HG03175 (cell line): ENCODE data around the gene EML6.

Experiments used
- ATAC-seq: cut with Tn5 transposase; IDR thresholded peaks from one replicate; pipeline ENCODE4 v1.9.1; 2021; ENCODE audit warnings: mild to moderate bottlenecking, moderate library complexity; ENCODE audit not compliant: unreplicated experiment

Gene EML6

GRCh38 chr2:54936766-54937165, 213.3 kb downstream of the EML6 start:
- no peak for ATAC-seq

DNA sequence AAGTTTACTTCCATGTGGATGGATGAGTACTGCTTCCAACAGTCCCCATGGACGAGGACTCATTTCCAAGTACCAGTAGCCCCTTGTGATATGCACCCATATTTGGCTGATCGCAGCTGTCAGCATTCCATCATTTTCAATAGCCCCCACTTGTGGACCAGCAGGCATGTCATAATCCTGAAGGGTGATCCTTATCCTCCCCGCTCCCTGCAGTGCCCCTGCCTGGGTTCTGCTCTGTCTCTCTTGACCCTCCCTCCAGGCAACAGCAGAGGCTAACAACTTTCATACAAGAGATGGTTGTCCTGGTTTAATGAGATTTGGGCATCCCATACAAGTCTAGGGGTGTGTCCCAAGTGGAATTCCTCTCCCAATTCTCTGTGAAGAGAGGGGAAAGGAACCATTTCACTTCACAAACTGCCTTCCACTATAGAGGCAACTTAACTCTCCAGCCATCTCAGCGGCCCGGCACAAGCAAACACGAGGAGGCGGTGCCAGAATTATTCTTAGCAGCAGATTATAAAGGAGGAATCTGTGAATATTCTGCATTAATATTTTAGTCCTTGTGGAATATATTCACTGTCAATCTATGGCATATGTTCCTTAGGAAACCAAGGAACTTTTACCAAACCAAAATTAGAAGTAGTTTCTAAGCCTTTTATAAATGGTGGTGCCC, 216.1 kb downstream of the EML6 start:
- ATAC-seq, result no peak

- no peak for ATAC-seq
These were observed 217.3 kb downstream of the EML6 start for GRCh38 chr2:54940723-54941122.

- ATAC-seq, result no peak
These were observed 218.0 kb downstream of the EML6 start for GRCh38 chr2:54941248-54941984.

GRCh38 chr2:54942373-54942772, 218.9 kb downstream of the EML6 start:
- peak; percentile 44 for ATAC-seq

- ATAC-seq, result no peak
These were observed 221.4 kb downstream of the EML6 start for GRCh38 chr2:54944724-54945326.

- ATAC-seq, result peak; percentile 76
These were observed 222.1 kb downstream of the EML6 start for GRCh38 chr2:54945391-54946219.

GRCh38 chr2:54946220-54946805, 222.9 kb downstream of the EML6 start:
- ATAC-seq, result no peak

DNA sequence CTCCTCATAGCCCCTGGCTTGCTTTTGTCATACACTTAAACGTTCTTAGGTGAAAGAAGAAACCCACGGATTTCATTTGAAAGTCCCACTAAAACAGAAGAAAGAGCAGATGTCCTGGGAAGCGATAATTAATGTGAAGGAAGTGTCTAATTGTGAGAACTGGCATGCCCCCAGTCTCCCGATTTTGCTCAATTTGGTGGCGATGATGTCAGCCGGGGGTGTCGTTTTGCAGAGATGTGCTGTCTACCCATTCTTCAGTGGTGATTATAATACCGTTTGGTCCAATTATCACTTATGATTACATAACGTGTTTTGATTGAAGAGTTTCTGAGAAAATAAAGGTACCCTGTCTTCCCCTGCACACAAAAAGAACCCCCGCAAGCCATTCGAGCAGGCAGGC, 223.7 kb downstream of the EML6 start:
- no peak for ATAC-seq

DNA sequence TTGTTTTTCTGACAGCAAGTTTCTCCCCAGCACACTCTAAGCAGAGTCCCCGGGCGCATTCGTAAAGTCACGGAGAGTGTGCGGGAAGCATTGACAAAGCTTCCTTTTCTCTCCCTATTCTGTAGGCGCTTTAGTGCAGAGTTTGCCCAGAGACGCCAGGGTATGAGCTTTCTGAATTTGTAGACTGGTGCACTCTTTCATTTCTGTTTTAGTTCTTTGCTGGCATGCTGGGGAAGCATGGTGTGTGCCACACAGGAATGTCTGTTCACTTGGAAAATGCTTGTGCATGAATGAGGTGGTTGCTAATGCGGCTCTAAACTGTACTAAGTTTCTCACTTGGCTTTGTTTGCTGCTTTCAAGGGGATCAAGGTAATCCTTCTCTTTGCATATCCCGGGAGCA, 224.2 kb downstream of the EML6 start:
- ATAC-seq, result no peak

DNA sequence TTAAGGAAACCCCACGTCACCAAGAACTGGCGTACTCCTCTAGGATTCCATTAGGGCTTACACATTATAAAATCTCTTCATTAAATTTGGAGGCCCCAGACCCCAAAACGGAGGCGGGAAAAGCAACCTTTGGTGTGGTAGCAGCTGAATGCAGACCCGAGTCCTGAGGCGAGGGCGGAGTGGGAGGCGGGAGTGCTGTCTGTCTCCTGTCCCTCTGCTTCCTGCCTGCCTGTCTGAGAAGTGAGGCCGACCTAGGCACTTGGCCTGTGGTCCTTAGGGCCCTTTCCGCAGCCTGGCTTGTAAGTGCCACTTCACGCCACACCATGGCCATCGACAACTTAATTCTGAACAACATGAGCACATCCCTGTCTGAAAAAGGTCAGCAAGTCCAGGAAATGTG, 224.7 kb downstream of the EML6 start:
- ATAC-seq, result no peak

DNA sequence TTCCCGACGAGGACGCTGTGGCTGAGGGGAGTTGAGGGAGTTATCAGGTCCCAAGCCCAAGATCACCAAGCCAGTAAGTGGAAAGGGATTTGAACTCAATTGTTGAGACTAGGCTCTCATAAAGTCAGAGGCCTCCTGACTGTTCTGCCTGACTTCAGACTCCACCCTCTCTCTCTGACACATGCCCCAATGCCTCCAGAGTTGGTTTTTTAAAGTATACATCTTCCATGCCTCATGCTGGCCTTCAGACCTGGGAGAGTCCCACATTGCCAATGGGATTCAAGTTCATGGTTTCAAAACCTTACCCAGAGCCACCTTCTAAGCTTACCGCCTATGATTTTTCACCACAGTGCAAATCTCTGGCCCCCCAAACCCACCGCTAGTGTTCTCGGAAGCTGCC, 226.0 kb downstream of the EML6 start:
- ATAC-seq, result no peak

GRCh38 chr2:54950811-54951210, 227.3 kb downstream of the EML6 start:
- no peak for ATAC-seq

DNA sequence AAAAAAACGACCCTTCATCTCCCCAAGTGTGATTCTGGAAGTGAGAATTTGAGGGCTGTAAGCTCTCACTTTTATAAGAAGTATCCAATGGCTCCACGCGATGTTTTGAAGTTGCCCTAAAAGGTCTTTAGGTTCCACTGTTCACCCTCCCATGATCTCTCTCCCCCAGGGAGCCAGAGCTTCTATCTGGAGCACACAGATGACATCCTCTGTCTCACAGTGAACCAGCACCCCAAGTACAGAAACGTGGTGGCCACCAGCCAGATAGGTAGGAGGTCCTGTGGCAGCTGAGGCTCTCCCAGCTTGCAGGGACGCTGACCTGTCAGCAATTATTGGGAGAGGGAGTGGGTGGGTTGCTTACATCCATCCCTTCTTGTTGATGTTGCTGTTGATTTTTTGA, 229.0 kb downstream of the EML6 start:
- ATAC-seq, result no peak

DNA sequence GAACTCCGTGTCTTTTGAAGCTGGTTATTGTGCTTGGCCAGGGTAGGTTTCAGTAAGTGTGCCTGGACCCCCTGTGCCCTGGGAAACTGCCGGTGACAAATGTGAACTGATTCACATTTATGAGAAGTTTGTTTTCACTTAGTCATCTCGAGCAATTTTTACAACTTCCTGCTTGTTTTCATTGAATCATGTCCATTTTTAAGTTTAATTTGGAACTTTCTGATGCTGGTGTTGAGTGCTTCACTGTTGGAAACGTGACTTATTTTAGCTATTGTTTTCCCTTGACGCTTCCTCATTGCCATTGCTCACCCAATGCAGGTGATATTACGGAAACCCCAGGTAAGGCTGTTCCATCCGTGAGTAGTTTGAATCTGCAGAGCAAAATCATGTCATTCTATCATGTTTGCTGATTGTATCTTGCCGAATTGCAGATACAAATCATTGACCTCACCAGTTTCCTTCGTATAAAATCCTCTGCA, 229.6 kb downstream of the EML6 start:
- no peak for ATAC-seq

- ATAC-seq, result no peak
These were observed 230.7 kb downstream of the EML6 start for GRCh38 chr2:54954158-54954557.

GRCh38 chr2:54954705-54955357, 231.4 kb downstream of the EML6 start:
- peak; percentile 82 for ATAC-seq

DNA sequence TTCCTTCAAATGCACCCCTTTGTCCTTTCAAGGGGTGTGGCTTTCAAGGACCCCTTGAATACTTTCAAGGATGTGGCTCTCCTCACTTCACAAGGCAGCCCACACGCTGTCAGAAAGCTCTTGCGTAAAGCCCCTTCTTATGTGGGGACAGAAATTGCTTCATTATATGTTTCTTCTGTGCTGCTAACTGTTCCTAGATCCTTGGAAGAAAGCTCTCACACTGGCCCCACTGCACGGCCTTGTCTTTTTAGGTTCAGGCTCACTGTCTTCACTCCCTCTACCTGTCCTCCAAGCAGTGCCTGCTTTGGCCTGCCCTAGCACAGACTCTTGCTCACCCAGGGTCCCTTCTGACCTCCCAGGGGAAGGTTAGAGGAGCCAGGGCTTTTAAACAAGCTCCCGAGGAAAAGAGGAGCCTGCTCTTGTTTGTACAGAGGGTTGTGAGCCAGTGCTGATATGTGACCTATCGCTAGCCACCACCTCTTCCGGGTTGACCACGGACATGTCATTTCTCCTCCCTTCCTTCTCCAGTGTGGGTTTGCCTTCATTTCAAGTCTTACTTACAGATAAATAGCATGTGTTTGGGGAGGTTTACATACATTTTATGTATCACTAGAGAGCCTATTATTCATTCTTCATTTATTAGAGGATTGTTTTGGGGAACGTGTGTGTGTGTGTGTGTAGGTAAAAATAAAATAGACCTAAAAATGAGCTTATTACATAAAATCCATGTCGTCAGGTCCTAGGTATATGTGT, 232.1 kb downstream of the EML6 start:
- ATAC-seq, result no peak

- ATAC-seq, result no peak
These were observed 232.7 kb downstream of the EML6 start for GRCh38 chr2:54956111-54956627.
